ENCODE results near the gene CA5A.

GRCh38 chr16:87924811-87925670, 11.3 kb downstream of the CA5A start:
- TF ChIP-seq CTCF (IDR thresholded peaks at IDR 0.05) = no peak
- TF ChIP-seq POLR2AphosphoS5 (IDR thresholded peaks at IDR 0.05) = no peak
- TF ChIP-seq POLR2A (IDR thresholded peaks at IDR 0.05) = no peak
- no peak for TF ChIP-seq EP300 (IDR thresholded peaks at IDR 0.05)

Data from suprapubic skin (tissue), 4 donors.